HEK293 (cell line): Measurements from ENCODE around the gene RACK1.

Experiments used
- ELK4 ChIP-seq: IDR thresholded peaks from 2 replicates; pipeline ENCODE4 v1.6.1; 2011; ENCODE audit warnings: mild to moderate bottlenecking, low read depth, low read length, borderline replicate concordance
- REPIN1 ChIP-seq: fragments of 450-650 bp; formaldehyde crosslinking; IDR thresholded peaks from 2 replicates; pipeline ENCODE4 v1.5.1; 2017; ENCODE audit warnings: missing biosample characterization, missing genetic modification characterization, low read depth
- SP3 ChIP-seq: fragments of 450-650 bp; formaldehyde crosslinking; IDR thresholded peaks from 2 replicates; pipeline ENCODE4 v1.5.1; 2016; ENCODE audit warnings: missing biosample characterization, missing genetic modification characterization
- ZBTB48 ChIP-seq: fragments of 450-650 bp; formaldehyde crosslinking; IDR thresholded peaks from 2 replicates; pipeline ENCODE4 v1.5.1; 2016; ENCODE audit warnings: missing biosample characterization, missing genetic modification characterization
- ZBTB8A ChIP-seq: fragments of 450-650 bp; formaldehyde crosslinking; IDR thresholded peaks from 2 replicates; pipeline ENCODE4 v1.5.1; 2016; ENCODE audit warnings: missing biosample characterization, missing genetic modification characterization
- ZEB2 ChIP-seq: fragments of 450-650 bp; formaldehyde crosslinking; IDR thresholded peaks from 2 replicates; pipeline ENCODE4 v1.5.1; 2016; ENCODE audit warnings: missing biosample characterization, missing genetic modification characterization
- ZNF121 ChIP-seq: fragments of 450-650 bp; formaldehyde crosslinking; IDR thresholded peaks from 2 replicates; pipeline ENCODE4 v1.5.1; 2016; ENCODE audit warnings: missing biosample characterization, missing genetic modification characterization
- ZNF138 ChIP-seq: fragments of 450-650 bp; formaldehyde crosslinking; IDR thresholded peaks from 2 replicates; pipeline ENCODE4 v1.5.1; 2016; ENCODE audit warnings: missing biosample characterization, missing genetic modification characterization, borderline replicate concordance
- ZNF146 ChIP-seq: fragments of 450-650 bp; formaldehyde crosslinking; IDR thresholded peaks from 2 replicates; pipeline ENCODE4 v1.5.1; 2016; ENCODE audit warnings: missing biosample characterization, missing genetic modification characterization
- ZNF184 ChIP-seq: fragments of 450-650 bp; IDR thresholded peaks from 2 replicates; pipeline ENCODE4 v1.5.1; 2018; ENCODE audit warnings: missing biosample characterization, mild to moderate bottlenecking, missing genetic modification characterization
- ZNF2 ChIP-seq: fragments of 450-650 bp; formaldehyde crosslinking; IDR thresholded peaks from 2 replicates; pipeline ENCODE4 v1.5.1; 2016; ENCODE audit warnings: missing biosample characterization, missing genetic modification characterization
- ZNF214 ChIP-seq: fragments of 450-650 bp; formaldehyde crosslinking; IDR thresholded peaks from 2 replicates; pipeline ENCODE4 v1.5.1; 2017; ENCODE audit warnings: missing biosample characterization, mild to moderate bottlenecking, missing genetic modification characterization, borderline replicate concordance
- ZNF223 ChIP-seq: fragments of 450-650 bp; formaldehyde crosslinking; IDR thresholded peaks from 2 replicates; pipeline ENCODE4 v1.5.1; 2016; ENCODE audit warnings: missing biosample characterization, missing genetic modification characterization
- ZNF280C ChIP-seq: fragments of 450-650 bp; formaldehyde crosslinking; IDR thresholded peaks from 2 replicates; pipeline ENCODE4 v1.5.1; 2016; ENCODE audit warnings: missing biosample characterization, missing genetic modification characterization
- ZNF311 ChIP-seq: fragments of 450-650 bp; formaldehyde crosslinking; IDR thresholded peaks from 2 replicates; pipeline ENCODE4 v1.5.1; 2017; ENCODE audit warnings: missing biosample characterization, missing genetic modification characterization, borderline replicate concordance
- ZNF324 ChIP-seq: fragments of 450-650 bp; formaldehyde crosslinking; IDR thresholded peaks from 2 replicates; pipeline ENCODE4 v1.5.1; 2016; ENCODE audit warnings: missing biosample characterization, missing genetic modification characterization
- ZNF366 ChIP-seq: fragments of 450-650 bp; formaldehyde crosslinking; conservative IDR thresholded peaks from 2 replicates; pipeline ENCODE4 v1.5.1; 2016; ENCODE audit warnings: missing biosample characterization, missing genetic modification characterization
- ZNF473 ChIP-seq: fragments of 450-650 bp; formaldehyde crosslinking; IDR thresholded peaks from 2 replicates; pipeline ENCODE4 v1.5.1; 2017; ENCODE audit warnings: missing biosample characterization, missing genetic modification characterization
- ZNF510 ChIP-seq: fragments of 450-650 bp; formaldehyde crosslinking; IDR thresholded peaks from 2 replicates; pipeline ENCODE4 v1.5.1; 2018; ENCODE audit warnings: mild to moderate bottlenecking, missing genetic modification characterization, missing biosample characterization; ENCODE audit not compliant: insufficient replicate concordance
- ZNF521 ChIP-seq: fragments of 450-650 bp; formaldehyde crosslinking; IDR thresholded peaks from 2 replicates; pipeline ENCODE4 v1.5.1; 2017; ENCODE audit warnings: missing biosample characterization, mild to moderate bottlenecking, missing genetic modification characterization
- ZNF529 ChIP-seq: fragments of 450-650 bp; formaldehyde crosslinking; IDR thresholded peaks from 2 replicates; pipeline ENCODE4 v1.5.1; 2017; ENCODE audit warnings: missing genetic modification characterization, missing biosample characterization; ENCODE audit not compliant: insufficient replicate concordance
- ZNF544 ChIP-seq: fragments of 450-650 bp; formaldehyde crosslinking; IDR thresholded peaks from 2 replicates; pipeline ENCODE4 v1.5.0; 2017; ENCODE audit warnings: missing biosample characterization, missing genetic modification characterization
- ZNF658 ChIP-seq: fragments of 450-650 bp; formaldehyde crosslinking; IDR thresholded peaks from 2 replicates; pipeline ENCODE4; 2016; ENCODE audit warnings: missing biosample characterization, missing genetic modification characterization
- ZNF670 ChIP-seq: fragments of 450-650 bp; formaldehyde crosslinking; IDR thresholded peaks from 2 replicates; pipeline ENCODE4 v1.5.1; 2016; ENCODE audit warnings: missing biosample characterization, missing genetic modification characterization, low read depth
- ZNF707 ChIP-seq: fragments of 450-650 bp; formaldehyde crosslinking; IDR thresholded peaks from 2 replicates; pipeline ENCODE4 v1.5.1; 2016; ENCODE audit warnings: missing biosample characterization, missing genetic modification characterization
- TF ChIP-seq, protein P1 (sequence below): fragments of 450-650 bp; formaldehyde crosslinking; IDR thresholded peaks from 2 replicates; pipeline ENCODE4 v1.5.1; 2016; ENCODE audit warnings: missing biosample characterization, missing genetic modification characterization
- TF ChIP-seq, protein P2 (sequence below): fragments of 450-650 bp; IDR thresholded peaks from 2 replicates; pipeline ENCODE4 v1.5.1; 2018; ENCODE audit warnings: missing biosample characterization, missing genetic modification characterization
- TF ChIP-seq, protein P3 (sequence below): fragments of 450-650 bp; formaldehyde crosslinking; optimal IDR thresholded peaks from 2 replicates; pipeline ENCODE3; 2016; ENCODE audit warnings: missing biosample characterization, mild to moderate bottlenecking, missing genetic modification characterization
- TF ChIP-seq, protein P4 (sequence below): fragments of 450-650 bp; formaldehyde crosslinking; IDR thresholded peaks from 2 replicates; pipeline ENCODE4 v1.5.1; 2017; ENCODE audit warnings: missing biosample characterization, missing genetic modification characterization

Gene RACK1

GRCh38 chr5:181221792-181222629, 21.7 kb downstream of the RACK1 start (continued):
- TF ChIP-seq ELK4 (no peak), ZNF707 (tag by site-specific recombination) (no peak), ZNF521 (tag by site-specific recombination) (no peak), ZBTB8A (tag by site-specific recombination) (peak; percentile 87), ZNF223 (tag by site-specific recombination) (peak; percentile 70), ZNF324 (tag by site-specific recombination) (peak; percentile 81), ZNF311 (tag by site-specific recombination) (no peak), ZNF2 (tag by site-specific recombination) (peak; percentile 75), ZNF529 (tag by site-specific recombination) (no peak), SP3 (tag by site-specific recombination) (peak; percentile 39), ZBTB48 (tag by site-specific recombination) (peak; percentile 83), ZNF138 (tag by site-specific recombination) (no peak), ZNF121 (tag by site-specific recombination) (peak; percentile 66; the same call in 1 of the 2 replicates), ZNF658 (no peak), ZNF146 (tag by site-specific recombination) (peak; percentile 12), ZNF184 (tag by site-specific recombination) (peak; percentile 73), ZNF366 (peak; percentile 95), ZNF510 (tag by site-specific recombination) (no peak), ZNF280C (no peak), ZNF670 (tag by site-specific recombination) (no peak), ZNF473 (tag by site-specific recombination) (no peak), ZNF544 (tag by site-specific recombination) (no peak), REPIN1 (tag by site-specific recombination) (no peak), ZEB2 (tag by site-specific recombination) (peak; percentile 99), ZNF214 (tag by site-specific recombination) (no peak)
- TF ChIP-seq, protein P1, sequence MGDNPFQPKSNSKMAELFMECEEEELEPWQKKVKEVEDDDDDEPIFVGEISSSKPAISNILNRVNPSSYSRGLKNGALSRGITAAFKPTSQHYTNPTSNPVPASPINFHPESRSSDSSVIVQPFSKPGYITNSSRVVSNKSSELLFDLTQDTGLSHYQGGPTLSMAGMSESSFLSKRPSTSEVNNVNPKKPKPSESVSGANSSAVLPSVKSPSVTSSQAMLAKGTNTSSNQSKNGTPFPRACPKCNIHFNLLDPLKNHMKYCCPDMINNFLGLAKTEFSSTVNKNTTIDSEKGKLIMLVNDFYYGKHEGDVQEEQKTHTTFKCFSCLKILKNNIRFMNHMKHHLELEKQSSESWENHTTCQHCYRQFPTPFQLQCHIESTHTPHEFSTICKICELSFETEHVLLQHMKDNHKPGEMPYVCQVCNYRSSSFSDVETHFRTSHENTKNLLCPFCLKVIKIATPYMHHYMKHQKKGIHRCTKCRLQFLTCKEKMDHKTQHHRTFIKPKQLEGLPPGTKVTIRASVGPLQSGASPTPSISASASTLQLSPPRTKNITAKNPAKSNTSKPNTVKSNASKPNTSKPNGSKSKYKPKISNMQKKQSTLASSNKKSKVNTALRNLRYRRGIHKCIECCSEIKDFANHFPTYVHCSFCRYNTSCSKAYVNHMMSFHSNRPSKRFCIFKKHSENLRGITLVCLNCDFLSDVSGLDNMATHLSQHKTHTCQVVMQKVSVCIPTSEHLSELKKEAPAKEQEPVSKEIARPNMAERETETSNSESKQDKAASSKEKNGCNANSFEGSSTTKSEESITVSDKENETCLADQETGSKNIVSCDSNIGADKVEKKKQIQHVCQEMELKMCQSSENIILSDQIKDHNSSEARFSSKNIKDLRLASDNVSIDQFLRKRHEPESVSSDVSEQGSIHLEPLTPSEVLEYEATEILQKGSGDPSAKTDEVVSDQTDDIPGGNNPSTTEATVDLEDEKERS, result 0 out of 2 replicates have a peak, but pooled peaks have one; percentile 39
- TF ChIP-seq, protein P2, sequence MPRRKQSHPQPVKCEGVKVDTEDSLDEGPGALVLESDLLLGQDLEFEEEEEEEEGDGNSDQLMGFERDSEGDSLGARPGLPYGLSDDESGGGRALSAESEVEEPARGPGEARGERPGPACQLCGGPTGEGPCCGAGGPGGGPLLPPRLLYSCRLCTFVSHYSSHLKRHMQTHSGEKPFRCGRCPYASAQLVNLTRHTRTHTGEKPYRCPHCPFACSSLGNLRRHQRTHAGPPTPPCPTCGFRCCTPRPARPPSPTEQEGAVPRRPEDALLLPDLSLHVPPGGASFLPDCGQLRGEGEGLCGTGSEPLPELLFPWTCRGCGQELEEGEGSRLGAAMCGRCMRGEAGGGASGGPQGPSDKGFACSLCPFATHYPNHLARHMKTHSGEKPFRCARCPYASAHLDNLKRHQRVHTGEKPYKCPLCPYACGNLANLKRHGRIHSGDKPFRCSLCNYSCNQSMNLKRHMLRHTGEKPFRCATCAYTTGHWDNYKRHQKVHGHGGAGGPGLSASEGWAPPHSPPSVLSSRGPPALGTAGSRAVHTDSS (tag by site-specific recombination), result no peak
- TF ChIP-seq, protein P3, sequence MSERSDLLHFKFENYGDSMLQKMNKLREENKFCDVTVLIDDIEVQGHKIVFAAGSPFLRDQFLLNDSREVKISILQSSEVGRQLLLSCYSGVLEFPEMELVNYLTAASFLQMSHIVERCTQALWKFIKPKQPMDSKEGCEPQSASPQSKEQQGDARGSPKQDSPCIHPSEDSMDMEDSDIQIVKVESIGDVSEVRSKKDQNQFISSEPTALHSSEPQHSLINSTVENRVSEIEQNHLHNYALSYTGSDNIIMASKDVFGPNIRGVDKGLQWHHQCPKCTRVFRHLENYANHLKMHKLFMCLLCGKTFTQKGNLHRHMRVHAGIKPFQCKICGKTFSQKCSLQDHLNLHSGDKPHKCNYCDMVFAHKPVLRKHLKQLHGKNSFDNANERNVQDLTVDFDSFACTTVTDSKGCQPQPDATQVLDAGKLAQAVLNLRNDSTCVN (tag by site-specific recombination), result peak; percentile 46
- TF ChIP-seq, protein P4, sequence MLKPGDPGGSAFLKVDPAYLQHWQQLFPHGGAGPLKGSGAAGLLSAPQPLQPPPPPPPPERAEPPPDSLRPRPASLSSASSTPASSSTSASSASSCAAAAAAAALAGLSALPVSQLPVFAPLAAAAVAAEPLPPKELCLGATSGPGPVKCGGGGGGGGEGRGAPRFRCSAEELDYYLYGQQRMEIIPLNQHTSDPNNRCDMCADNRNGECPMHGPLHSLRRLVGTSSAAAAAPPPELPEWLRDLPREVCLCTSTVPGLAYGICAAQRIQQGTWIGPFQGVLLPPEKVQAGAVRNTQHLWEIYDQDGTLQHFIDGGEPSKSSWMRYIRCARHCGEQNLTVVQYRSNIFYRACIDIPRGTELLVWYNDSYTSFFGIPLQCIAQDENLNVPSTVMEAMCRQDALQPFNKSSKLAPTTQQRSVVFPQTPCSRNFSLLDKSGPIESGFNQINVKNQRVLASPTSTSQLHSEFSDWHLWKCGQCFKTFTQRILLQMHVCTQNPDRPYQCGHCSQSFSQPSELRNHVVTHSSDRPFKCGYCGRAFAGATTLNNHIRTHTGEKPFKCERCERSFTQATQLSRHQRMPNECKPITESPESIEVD (tag by site-specific recombination), result no peak
